ENCODE data around the gene CCDC92. TPM values are rescaled to one million over a fixed set of nuclear protein-coding genes. Genes with fewer than 3 reads are reported as not detected.

Gene CCDC92
- total and polyA plus RNA-seq, 2 donors (not counting 3 experiments of a cell fraction or from before 2014, with no cell fraction given): 41.2 to 41.6 TPM

- Histone ChIP-seq H3K27me3 (ENCODE audit: control insufficient read depth in 2 of 2, insufficient read depth in 2 of 2, low read length in 2 of 2) (no peaks in the 10 kb centered on the region), H3K36me3 (ENCODE audit: control insufficient read depth in 2 of 2, extremely low read depth in 1 of 2, insufficient read depth in 2 of 2, low read length in 2 of 2) (peaks cover 11 to 19% of the 10 kb centered on the region in 2 experiments), H4K20me1 (replicated peaks; ENCODE audit: control insufficient read depth, extremely low read depth, insufficient read depth, low read length) (peaks cover 3% of the 10 kb centered on the region), H3K4me2 (ENCODE audit: insufficient read depth, low read length) (no peak overlapping the region), H3K4me1 (ENCODE audit: control insufficient read depth, extremely low read depth, insufficient read depth, low read length) (peaks cover 12% of the 10 kb centered on the region), H3K9me1 (replicated peaks; ENCODE audit: control insufficient read depth, extremely low read depth, insufficient read depth, low read length) (no peaks in the 10 kb centered on the region), H3K4me3 (replicated peaks in 1 of 3; ENCODE audit: insufficient read depth in 1 of 3, low read depth in 1 of 3, low read length in 3 of 3) (no peak overlapping the region), H3K27ac (ENCODE audit: insufficient read depth, low read depth, low read length) (no peak overlapping the region), H3K9ac (replicated peaks; ENCODE audit: extremely low read depth, insufficient read depth, low read length) (no peak overlapping the region), H3K9me3 (replicated peaks; ENCODE audit: control insufficient read depth, insufficient read depth, low read length) (no peaks in the 10 kb centered on the region), H2AFZ (ENCODE audit: low read depth, low read length) (no peak overlapping the region), H3K79me2 (ENCODE audit: control insufficient read depth, insufficient read depth, low read length) (peaks cover 19% of the 10 kb centered on the region)
- BruUV-seq (replicated peaks): no TSS peak
- ChIA-PET POLR2A (no interaction called here), CTCF (interaction anchor here (1.3 to 6.3 kb wide), 4 partner anchors 9 to 91 kb away, joined by 3 to 106 read pairs (median 8); no protein-coding TSS in a partner anchor)
- FAIRE-seq (no peak), DNase-seq (ENCODE audit: low read depth, low spot score) (no peak)
- intact Hi-C loops (cut with micrococcal nuclease): no loop called here
- no peak for TF ChIP-seq MAX (IDR thresholded peaks at IDR 0.05; ENCODE audit: insufficient read depth, insufficient read length)
- TF ChIP-seq MYC (IDR thresholded peaks at IDR 0.05; ENCODE audit: low read depth, low read length): no peak
- dilution Hi-C loops (cut with MboI; ENCODE audit: extremely low pct_ligation_motif_present, low sequenced_read_pairs): no loop called here
Observed at GRCh38 chr12:123987022-123987421, 14.4 kb upstream of the CCDC92 start.

GRCh38 chr12:123986374-123986965 is 13.8 kb upstream of the CCDC92 start:
- Histone ChIP-seq H3K9me1 (replicated peaks; ENCODE audit: control insufficient read depth, extremely low read depth, insufficient read depth, low read length) (no peaks in the 10 kb centered on the region), H3K9me3 (replicated peaks; ENCODE audit: control insufficient read depth, insufficient read depth, low read length) (no peaks in the 10 kb centered on the region), H3K27me3 (ENCODE audit: control insufficient read depth in 2 of 2, insufficient read depth in 2 of 2, low read length in 2 of 2) (no peaks in the 10 kb centered on the region), H3K27ac (ENCODE audit: insufficient read depth, low read depth, low read length) (no peak overlapping the region), H4K20me1 (replicated peaks; ENCODE audit: control insufficient read depth, extremely low read depth, insufficient read depth, low read length) (peaks cover 3% of the 10 kb centered on the region), H3K4me1 (ENCODE audit: control insufficient read depth, extremely low read depth, insufficient read depth, low read length) (peaks cover 12% of the 10 kb centered on the region), H3K79me2 (ENCODE audit: control insufficient read depth, insufficient read depth, low read length) (peaks cover 20% of the 10 kb centered on the region), H3K4me2 (ENCODE audit: insufficient read depth, low read length) (no peak overlapping the region), H3K9ac (replicated peaks; ENCODE audit: extremely low read depth, insufficient read depth, low read length) (no peak overlapping the region), H3K4me3 (replicated peaks in 1 of 3; ENCODE audit: insufficient read depth in 1 of 3, low read depth in 1 of 3, low read length in 3 of 3) (no peak overlapping the region), H2AFZ (ENCODE audit: low read depth, low read length) (no peak overlapping the region), H3K36me3 (ENCODE audit: control insufficient read depth in 2 of 2, extremely low read depth in 1 of 2, insufficient read depth in 2 of 2, low read length in 2 of 2) (peaks cover 9 to 20% of the 10 kb centered on the region in 2 experiments)
- no peak for DNase-seq (ENCODE audit: low read depth, low spot score)
- BruUV-seq (replicated peaks): no TSS peak
- dilution Hi-C loops (cut with MboI; ENCODE audit: extremely low pct_ligation_motif_present, low sequenced_read_pairs): no loop called here
- no peak for TF ChIP-seq POLR2AphosphoS5 (IDR thresholded peaks at IDR 0.05; ENCODE audit: insufficient read depth, low read depth, low read length)
- TF ChIP-seq JUN (IDR thresholded peaks at IDR 0.05; ENCODE audit: borderline replicate concordance, insufficient read depth, insufficient read length, low read depth): no peak
- no peak for TF ChIP-seq CTCF (IDR thresholded peaks at IDR 0.05; ENCODE audit: extremely low read depth in 1 of 2, insufficient read depth in 1 of 2, low read depth in 1 of 2, low read length in 2 of 2)
- no peak for TF ChIP-seq EZH2 (IDR thresholded peaks at IDR 0.05; ENCODE audit: borderline replicate concordance, low read depth, low read length, severe bottlenecking)
- TF ChIP-seq GATA2 (IDR thresholded peaks at IDR 0.05; ENCODE audit: insufficient read depth, insufficient read length, low read depth, low read length): no peak
- CTCF ChIA-PET: interaction anchor here (1.3 to 6.3 kb wide), 3 partner anchors 10 to 91 kb away, joined by 3 to 106 read pairs (median 10); no protein-coding TSS in a partner anchor
- no peak for FAIRE-seq
- intact Hi-C loops (cut with micrococcal nuclease): no loop called here
- POLR2A ChIA-PET: no interaction called here
